ENCODE data around the gene MDGA2.
"Not testable (repeated sequence)": the region's sequence is repeated elsewhere in the genome, so short reads cannot be mapped to it uniquely, and the experiment has no call there.

Gene MDGA2

DNA sequence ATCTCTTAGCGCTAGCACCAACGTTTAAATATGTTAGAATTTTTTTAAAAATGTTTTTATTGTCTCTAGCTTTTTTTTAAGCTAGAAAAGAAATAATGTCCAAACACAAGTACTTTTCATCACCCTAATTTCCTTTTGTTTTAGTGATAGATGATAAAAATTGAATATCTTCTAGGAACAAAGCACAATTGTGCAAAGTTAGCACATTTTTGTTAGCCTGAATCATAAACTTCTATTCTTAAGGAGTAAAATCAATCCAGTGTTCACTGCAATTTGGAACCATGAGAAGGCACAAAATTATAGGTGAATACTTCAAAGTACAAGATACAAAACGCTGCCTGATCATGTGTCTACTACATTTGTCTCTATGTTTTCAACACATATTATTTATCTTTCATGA, 615.4 kb downstream of the MDGA2 start:
- no peak for DNase-seq

DNA sequence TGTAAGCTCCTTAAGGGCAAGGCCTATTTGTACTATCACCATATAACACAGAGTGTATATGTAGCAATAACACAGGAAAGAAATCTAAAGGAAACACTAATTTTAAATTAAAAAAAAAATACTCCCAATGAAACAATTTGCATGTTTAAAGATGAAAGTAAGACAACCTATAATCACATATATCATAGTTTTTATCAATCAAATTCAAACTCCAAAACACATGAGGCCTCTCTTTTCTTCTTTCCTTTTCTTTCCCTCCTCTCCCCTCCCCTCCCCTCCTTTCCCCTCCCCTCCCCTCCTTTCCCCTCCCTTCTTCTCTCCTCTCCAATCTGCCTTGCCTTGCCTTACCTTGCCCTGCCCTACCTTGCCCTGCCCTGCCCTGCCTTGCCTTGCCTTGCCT, 618.0 kb downstream of the MDGA2 start:
- DNase-seq = no peak

DNA sequence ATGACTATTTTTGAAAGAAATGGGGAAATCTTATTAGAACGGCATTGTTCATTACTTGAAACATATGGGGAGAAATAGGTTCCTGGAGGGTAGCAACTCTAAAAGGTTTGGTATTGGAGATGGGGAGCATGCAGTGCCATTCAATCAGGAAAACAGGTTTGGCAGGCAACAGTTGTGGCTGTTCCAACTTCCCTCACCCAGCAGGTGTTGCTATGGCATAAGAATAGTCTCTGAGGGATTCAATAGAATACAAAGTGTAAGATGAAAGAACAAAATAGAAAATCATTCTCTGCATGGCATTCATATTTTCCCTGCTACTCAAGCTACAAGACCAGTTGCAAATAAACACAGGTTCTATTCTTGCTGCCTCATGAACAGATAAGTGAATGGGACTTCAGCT, 630.6 kb downstream of the MDGA2 start:
- no peak for DNase-seq

DNA sequence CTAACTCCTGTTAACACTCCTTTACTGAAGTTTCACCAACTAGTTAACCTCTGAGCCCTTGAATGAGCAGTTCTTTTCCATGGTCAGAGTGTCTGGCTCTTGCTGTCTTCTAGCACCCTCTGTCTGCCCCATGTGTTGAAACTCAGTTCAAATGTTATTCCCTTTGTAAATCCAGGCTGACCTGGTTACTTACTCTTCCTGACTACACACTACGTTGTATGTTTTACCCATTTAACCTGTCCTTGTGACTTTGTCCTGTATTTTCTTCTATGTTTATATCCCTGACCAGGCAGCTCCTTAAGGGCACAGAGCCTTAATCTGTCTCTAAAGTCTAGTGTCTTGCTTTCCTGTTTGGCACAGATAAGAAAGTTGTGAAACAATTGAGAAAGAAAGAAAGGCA, 634.9 kb downstream of the MDGA2 start:
- no peak for DNase-seq

DNA sequence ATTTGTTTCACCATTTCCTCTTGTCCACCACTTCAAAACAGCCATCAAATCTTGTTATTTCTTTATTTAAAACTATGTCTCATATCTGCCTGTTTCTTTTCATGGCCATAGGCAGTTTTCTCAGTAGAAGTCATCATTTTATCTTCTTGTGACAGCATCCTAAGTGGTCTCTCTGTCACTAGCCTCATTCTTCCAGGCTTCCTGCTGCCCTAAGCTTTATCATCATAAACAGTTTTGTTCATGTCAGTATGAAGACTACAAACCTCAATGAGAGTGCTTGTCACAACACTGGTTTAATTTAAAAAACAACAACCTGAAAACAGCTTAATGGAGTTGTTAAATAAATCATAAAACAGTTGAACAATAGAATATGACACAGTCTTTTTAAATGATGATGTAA, 636.1 kb downstream of the MDGA2 start:
- DNase-seq = no peak

DNA sequence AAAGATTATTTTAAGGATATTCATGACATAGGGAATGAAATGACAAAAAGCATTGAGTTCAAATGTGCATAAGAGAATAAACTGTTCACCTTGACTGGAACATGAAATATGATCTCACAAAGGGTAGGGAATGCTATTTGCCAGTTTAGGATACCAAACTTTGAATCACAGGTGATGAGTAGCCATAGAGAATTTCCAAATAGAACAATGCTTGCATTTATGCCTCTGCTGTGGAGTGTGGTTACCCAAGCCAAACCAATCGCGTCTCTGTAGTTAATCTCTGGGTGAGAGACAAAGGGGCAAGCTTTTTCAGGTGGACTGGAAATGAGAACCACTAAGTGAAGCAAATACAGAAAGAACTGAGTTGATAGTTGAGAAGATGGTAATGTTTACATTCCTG, 652.7 kb downstream of the MDGA2 start:
- no peak for DNase-seq

DNA sequence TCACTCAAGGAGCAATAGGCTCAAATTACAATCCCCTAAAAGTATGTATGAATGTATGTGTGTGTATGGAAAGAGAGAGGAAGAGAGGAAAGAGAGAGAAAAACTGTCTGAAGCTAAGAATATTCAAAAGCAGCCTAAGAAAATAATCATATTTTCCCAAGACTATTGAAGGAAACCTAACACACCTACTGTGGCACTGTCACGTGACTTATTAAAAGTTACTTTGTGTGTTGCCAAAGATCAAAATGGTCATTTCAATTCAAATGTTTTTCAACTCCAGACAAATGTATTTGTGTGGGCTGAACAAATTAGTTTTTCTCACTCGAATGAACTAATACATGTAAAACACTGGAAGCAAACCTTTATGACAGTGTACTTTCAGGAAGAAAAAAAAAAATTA, 654.9 kb downstream of the MDGA2 start:
- no peak for DNase-seq

DNA sequence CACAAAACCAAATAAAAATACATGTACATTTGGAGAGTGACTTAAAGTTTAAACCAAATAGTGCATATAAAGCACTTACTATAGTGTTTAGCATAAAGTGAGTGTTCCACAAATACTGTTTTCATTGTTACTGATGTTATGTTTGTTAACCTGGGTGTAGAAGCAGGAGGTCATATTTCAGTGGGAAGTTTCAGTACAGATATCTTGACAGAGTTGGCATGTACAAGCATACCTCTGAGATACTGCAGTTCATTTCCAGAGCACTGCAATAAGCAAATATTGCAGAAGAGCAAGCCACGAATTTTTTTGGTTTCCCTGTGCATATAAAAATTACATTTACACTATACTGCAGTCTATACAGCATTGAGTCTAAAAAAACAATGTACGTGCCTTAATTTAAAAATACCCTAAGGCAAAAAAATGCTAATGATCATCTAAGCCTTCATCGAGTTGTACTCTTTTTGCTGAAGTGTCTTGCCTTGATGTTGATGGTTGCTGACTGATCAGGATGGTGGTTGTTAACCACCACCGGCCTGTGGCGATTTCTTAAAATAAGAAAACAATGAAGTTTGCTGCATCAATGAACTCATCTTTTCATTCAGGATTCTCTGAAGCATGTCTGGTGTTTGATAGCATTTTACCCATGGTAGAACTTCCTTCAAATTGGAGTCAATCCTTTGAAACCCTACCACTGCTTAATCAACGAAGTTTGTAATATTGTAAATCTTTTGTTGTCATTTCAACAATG, 662.7 kb downstream of the MDGA2 start:
- no peak for DNase-seq

DNA sequence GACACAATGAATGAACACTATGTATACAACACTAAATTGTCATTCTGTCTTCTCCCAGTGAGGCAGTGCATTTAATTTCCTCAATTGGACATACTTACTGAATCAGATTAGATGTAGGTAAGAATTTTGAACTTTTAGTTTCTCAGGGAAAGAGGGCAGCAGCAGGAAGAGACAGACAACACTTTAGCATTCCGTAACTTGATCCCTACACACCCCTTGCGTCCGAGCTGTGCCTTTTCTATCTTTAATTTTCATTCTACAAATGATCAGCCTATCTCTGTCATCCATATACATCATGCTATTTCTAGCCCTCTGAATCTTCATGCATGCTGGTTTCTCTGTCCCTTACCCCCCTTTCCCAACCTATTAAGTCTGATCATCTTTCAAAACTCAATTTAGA, 665.8 kb downstream of the MDGA2 start:
- no peak for DNase-seq

DNA sequence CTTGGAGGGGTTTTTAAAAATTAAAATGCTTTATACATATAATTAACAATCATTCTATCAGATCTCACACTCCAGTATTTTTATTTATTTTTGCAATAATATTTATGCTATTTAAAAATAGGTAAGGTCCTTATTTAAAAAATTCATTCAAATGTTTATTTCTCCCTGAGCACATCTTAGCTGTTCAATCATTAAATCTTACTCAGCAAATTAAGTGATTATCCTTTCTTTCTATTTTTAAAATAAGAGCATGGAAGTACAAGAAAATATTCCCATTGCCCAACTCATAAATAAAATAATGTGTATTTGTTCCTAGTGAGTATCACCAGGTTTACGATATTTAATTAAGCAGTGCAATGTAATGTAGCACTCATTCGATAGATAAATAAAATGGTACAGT, 666.7 kb downstream of the MDGA2 start:
- DNase-seq = no peak

DNA sequence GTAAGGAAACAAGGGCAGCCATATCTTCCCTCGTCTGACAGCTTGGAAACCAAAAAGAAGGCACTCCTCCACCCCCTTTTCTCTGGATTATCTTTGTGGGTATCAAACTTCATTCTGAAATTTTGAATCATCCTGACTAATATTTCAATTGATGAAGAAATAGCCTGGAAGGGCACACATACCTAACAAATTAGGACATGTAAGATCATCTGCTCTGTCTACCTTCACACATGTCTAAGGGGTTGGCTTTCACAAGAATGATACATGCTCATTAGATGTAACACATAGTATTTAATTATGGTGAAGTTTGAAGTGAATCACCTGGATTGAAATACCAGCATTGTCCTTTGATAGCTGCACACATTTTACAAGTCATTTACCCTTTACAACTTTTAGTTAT, 675.7 kb downstream of the MDGA2 start:
- DNase-seq = no peak

DNA sequence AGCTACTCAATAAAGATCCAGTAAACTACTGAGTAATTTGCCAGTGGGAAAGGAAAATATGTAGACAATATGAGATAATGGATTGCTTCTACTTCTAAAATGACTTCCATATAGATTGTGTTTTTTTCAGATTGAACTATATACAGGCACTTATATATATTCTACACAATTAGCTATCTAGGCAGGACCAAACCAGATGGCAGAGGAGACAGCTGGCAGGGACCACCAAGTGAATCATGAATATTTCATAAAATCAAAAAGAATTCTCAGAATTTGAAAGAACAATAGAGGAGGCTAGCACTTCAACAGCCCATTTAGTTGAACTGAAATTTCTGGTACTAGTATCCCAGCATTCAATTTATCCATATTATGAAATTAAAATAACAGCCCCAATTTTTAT, 685.8 kb downstream of the MDGA2 start:
- DNase-seq = no peak

DNA sequence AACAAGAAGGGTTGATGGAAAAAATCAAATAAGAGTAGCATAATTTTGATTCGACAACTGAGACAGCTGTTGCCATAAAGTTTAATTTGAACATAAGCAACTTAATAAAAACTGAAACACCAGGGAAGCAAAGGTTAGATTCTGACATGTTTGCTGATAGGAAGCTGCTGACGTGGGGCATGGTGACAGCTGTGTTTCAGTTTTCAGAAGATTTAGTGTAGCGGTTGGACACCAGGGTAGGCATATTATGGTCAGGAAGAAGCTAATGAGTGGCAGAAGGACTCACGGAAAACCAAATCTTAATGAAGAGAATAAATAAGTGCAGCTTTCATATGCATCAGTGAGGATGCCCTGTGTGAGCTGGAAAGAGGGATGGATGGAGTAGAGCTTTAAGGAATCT, 687.1 kb downstream of the MDGA2 start:
- no peak for DNase-seq

DNA sequence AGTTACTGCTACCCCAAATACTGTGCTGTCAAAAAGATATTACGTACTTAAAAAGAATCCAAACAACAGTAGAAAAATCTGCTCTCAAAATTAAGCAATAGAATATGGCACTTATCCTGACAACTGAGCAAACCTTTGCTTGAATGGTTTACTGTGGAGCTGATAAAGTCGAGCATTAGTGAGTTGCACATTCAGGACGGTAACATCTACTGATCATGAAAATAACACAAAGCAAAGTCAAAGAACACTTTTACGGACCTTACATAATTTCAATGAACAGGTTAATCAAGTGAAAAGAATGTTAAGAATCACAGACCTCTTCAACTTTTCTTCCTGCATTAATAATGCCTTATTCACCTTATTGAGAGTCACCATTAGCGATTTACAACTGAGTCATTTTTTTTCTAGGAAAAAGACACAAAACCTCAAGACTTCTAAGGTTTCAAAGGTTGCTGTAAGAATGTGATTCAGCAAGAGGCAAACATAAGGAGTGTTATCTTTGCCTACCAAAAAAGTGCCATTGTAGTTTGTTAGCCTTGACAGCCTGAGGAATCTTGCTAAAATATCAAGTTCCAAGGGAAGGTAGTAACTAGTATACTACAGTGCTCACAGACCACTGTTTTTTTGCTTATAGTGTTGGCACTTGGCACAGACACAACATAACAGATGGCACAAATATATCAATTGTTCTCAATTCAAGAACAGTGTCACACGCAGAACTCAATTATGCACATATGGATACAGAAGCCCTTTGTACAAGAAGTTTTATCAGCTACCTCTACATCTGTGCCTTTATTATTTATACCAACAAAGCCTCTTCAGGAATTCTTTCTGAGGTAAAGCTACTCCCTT, 689.6 kb downstream of the MDGA2 start:
- no peak for DNase-seq

DNA sequence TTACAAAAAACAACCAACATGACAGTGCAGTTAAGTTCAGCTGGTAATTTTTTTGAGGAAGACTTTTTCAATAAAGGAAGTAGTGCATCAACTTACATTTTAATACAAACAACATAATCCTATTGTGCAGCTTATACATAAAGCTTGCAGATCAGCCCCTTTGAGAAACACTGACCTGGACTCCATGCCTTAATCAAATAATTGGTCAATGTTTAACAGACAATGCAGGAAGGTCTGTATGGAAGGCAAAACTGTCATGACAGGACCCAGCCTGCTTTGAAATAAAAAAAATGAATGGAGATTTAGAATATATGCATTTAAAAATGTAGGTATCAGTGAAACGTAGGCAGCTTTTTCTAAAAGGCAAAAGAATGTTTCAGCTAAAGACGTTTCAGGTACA, 702.1 kb downstream of the MDGA2 start:
- DNase-seq = no peak

DNA sequence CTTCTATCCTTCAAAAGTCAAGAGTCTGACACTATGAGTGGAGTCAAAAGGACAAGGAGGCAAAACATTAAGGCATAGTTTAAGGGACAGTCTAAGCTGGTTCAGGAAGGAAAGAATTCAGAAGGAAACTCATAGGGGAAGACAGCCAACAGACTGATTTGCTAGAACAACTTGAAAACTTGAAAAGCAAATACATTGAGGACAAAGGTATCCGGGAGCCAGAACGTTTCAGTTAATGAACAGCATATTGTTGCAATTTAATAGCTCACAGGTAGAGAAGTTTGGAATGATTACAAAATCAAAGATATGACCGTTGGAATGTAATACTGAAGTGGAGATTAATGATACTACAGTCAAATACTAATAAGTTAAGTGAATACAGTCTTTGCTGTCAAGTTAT, 711.0 kb downstream of the MDGA2 start:
- DNase-seq = no peak

DNA sequence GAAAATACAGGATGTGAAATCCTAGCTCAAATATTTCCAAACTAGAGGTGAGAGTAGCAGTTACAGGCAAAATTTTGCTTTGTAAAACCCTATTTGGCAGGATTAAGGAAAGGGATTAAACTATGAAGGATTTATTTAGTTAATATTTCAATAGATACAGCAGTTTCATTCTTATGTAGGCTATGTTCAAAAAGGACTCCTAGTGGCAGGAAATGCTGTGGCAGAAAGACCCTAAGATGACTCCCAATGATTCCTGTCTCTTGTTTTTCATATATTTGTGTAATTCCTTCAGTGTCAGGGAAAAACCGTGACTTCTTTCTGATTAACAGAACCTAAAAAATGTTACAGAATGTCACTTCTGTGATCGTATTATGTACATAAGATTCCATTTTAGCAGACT, 724.3 kb downstream of the MDGA2 start:
- no peak for DNase-seq

DNA sequence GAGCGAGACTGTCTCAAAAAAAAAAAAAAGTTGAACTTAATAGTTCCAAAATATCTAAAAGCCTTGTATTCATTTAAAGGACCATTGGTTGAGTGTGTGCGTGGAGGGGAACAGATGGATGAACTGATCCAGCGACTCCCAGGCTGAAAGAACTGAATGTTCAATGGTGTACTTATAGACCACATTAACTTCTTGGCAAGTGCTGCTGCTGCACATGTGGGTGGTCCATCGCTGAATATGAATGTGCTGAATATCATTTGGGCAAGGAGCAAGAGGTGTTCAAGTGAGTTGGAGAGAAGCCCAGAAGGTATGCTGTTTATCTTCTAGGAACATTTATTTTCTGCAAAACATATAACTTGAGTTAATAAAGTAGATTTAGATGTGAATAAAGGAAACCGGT, 734.8 kb downstream of the MDGA2 start:
- DNase-seq = no peak

DNA sequence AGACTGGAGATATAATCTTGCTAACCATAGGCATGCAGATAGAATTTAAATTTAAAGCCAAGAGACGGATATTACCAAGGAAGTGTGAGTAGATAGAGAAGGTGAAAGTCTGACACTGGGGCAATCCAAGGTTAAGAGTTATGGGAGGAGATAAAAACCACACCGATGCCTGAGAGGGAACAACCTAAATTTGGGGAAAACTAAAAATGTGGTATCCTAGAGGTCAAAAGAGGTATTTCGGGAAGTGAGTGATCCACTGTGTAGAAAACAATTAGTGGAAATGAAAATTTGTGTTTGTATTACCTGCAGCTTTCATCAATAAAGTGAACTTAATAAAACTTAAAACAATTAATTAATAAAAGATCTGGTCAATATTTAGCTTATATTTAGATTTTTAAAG, 754.9 kb downstream of the MDGA2 start:
- no peak for DNase-seq

DNA sequence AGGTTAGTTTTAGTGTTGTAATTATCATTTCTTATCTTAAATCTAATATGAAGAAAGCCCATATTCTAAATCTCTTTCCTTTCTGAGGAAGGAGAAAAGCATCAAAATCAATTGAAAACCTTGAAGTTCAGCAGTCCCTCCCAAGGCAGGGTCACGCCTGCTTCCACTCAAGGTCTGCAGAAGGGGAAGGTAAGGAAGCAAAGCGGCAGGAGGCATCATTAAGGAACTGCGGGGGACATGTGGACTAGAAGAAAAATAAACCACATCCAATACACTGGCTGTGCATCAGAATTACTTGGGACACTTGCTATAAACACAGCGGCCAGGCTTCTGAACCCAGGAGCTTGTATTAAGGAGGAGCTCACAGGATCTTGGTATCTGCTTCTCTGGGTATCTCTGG, 759.9 kb downstream of the MDGA2 start:
- DNase-seq = not testable (repeated sequence)

DNA sequence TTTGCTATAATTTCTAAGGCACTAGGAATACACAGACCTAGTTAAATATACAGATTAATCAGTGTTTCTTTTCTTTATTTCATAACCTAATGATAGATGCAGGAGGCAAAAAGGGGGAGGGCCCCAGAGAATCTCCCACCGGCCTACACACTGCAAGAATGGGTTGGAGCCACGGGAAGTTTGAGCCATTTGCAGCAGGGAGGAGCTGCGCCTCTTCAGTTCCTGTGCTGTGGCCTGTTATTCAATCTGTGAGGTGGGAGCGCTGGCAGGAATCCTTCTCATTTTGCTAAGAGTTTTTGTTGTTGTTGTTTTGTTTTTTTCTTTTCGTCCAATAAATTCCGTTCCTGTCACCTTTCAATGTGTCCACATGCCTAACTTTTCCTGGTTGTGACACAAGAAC, 772.6 kb downstream of the MDGA2 start:
- DNase-seq = no peak

DNA sequence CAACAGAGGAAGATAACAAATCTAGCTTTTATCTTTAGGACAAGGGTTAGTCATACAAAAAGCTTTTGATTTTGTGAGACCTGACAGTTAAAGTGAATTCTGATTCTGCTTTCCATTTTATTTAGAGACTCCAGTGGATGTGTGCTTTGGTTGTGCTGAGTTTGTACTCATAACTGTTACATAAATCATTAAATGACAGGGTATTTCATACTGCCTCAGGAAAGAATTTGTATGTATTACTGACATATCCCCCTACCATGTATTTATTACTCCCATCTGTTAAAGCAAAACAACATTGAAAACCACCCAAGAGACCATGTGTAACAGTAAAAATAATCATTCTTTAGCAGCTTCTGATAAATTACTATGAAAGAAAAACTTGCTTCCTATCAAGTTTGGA, 780.9 kb downstream of the MDGA2 start:
- no peak for DNase-seq

DNA sequence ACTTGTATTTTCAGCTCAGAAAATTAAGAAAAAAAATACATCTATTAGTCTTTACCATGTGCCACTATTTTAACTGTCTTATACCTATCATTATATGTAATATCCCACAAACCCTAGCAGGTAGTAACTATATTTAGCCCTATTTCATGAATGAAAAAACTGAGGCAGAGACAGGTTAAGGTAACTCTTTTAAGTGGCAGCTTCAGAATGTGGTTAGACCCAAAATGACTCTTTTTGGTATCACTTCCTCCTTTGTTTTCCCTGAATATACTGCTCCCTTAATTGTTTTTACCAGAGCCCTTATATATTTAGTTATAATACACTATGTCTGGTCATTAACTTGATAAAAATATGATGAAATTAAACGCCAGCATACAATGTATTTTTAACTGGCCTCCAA, 788.3 kb downstream of the MDGA2 start:
- DNase-seq = no peak

DNA sequence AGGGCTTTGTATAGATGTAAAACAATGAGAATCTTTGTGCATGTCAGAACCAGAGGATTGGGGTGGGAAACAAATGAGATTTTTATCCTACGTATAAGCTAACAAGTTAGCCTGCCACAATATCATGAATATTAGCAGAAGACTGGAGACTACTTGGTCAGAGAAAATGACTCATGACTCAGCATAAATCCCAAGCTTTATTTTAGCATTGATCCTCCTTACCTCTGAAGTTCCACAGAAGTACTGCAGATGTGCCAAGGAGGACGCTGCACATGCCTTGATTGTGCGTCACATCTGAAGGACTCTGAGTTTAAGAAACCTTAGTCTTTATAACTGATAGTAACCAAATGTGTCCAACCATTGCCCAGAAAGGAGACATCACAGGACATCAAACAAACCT, 789.8 kb downstream of the MDGA2 start:
- DNase-seq = no peak

DNA sequence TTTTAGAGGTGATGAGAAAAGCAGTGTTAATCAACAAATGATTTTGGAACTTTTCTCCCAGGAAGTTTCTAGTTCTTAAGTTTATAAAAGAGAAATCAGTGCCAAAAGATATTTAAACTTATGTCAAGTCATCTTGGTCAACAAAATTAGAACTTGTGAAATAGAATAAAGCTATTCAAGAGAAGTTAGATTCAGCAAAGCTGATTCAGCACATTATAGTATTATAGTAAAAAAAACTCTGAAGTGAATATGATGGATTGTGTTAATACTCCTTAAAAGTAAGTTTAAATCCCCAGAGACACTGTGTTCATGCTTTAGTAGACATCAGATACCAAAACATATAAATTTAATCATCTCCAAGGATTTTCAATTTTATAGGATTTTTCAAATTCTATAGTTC, 813.7 kb downstream of the MDGA2 start:
- DNase-seq = no peak

Measured in stimulated activated CD4-positive, alpha-beta T cell treated with anti-CD3 and anti-CD28 coated beads, Interleukin-1b, Interleukin-23, amount 100 ng/mL, for 48 hours (primary cell).